ENCODE results near the gene ATP5F1D.

- TF ChIP-seq POLR2A (IDR thresholded peaks at IDR 0.05) (no peak), CTCF (IDR thresholded peaks at IDR 0.05) (no peak)
Observed at GRCh38 chr19:1283207-1283916, 41.8 kb downstream of the ATP5F1D start.

Data from upper lobe of left lung (tissue), 4 donors.